Measurements from ENCODE around the gene GDA.
A peak's percentile ranks its signal among the peaks of the same experiment; 100 is the strongest.

GRCh38 chr9:72280913-72281500 is 131.8 kb downstream of the GDA start:
- TF ChIP-seq CTCF (IDR thresholded peaks at IDR 0.05; ENCODE audit: insufficient read depth, low read depth, low read length) (peak; percentile 95), EZH2 (IDR thresholded peaks at IDR 0.05; ENCODE audit: insufficient read depth, low read length) (no peak)
